ENCODE measurements around the gene TUBB6. TPM values are rescaled to one million over a fixed set of nuclear protein-coding genes. Genes with fewer than 3 reads are reported as not detected.

TUBB6 gene
- total RNA-seq, 4 donors from 2014 or later: 61.0 to 164 (median 108) TPM

GRCh38 chr18:12340945-12341660, 33.1 kb downstream of the TUBB6 start:
- in situ Hi-C loops (cut with MboI; ENCODE audit: low pct_ligation_motif_present in 1 of 4, low pct_unique_long_range_greater_than_20kb in 1 of 4, low sequenced_read_pairs in 3 of 4) (no loop called here), intact Hi-C loops (cut with DNase I; ENCODE audit: low total_unique reads) (no loop called here)
- Histone ChIP-seq H3K9me3 (no peaks in the 10 kb centered on the region), H3K4me1 (no peaks in the 10 kb centered on the region), H3K27me3 (no peaks in the 10 kb centered on the region), H3K4me3 (no peak overlapping the region), H3K27ac (no peak overlapping the region), H3K36me3 (peaks cover 0 to 54% (median 22%) of the 10 kb centered on the region in 4 donors)
- DNase-seq: no peak
- 89 to 100% methylated on average over 3 to 5 of the region's 5 CpGs for WGBS, 2 donors (ENCODE audit: low coverage in 1 of 2)
- no peak for TF ChIP-seq EP300 (IDR thresholded peaks at IDR 0.05; ENCODE audit: low read depth)
- no peak for TF ChIP-seq POLR2A (IDR thresholded peaks at IDR 0.05)
- TF ChIP-seq POLR2AphosphoS5 (IDR thresholded peaks at IDR 0.05): no peak
- no peak for TF ChIP-seq CTCF (IDR thresholded peaks at IDR 0.05)

GRCh38 chr18:12342661-12343060, 34.6 kb downstream of the TUBB6 start:
- TF ChIP-seq CTCF (IDR thresholded peaks at IDR 0.05) (no peak), POLR2A (IDR thresholded peaks at IDR 0.05) (no peak), POLR2AphosphoS5 (IDR thresholded peaks at IDR 0.05) (no peak), EP300 (IDR thresholded peaks at IDR 0.05; ENCODE audit: low read depth) (no peak)
- 82 to 90% methylated on average over 2 to 4 of the region's 4 CpGs for WGBS, 2 donors (ENCODE audit: low coverage in 1 of 2)
- in situ Hi-C loops (cut with MboI; ENCODE audit: low pct_ligation_motif_present in 1 of 4, low pct_unique_long_range_greater_than_20kb in 1 of 4, low sequenced_read_pairs in 3 of 4): no loop called here
- no peaks in the 10 kb centered on the region for H3K4me1 ChIP-seq
- H3K27me3 ChIP-seq: no peaks in the 10 kb centered on the region
- DNase-seq: no peak
- H3K36me3 ChIP-seq: peaks cover 0 to 63% (median 29%) of the 10 kb centered on the region in 4 donors
- H3K27ac ChIP-seq: no peak overlapping the region
- no peaks in the 10 kb centered on the region for H3K9me3 ChIP-seq
- no peak overlapping the region for H3K4me3 ChIP-seq
- intact Hi-C loops (cut with DNase I; ENCODE audit: low total_unique reads): no loop called here

GRCh38 chr18:12345491-12346239, 37.6 kb downstream of the TUBB6 start:
- H3K27ac ChIP-seq: no peak overlapping the region
- intact Hi-C loops (cut with DNase I; ENCODE audit: low total_unique reads) (no loop called here), in situ Hi-C loops (cut with MboI; ENCODE audit: low pct_ligation_motif_present in 1 of 4, low pct_unique_long_range_greater_than_20kb in 1 of 4, low sequenced_read_pairs in 3 of 4) (no loop called here)
- no peak overlapping the region for H3K4me3 ChIP-seq
- WGBS, 2 donors (ENCODE audit: low coverage in 1 of 2): 86 to 89% methylated on average over 12 to 13 of the region's 13 CpGs
- H3K9me3 ChIP-seq: no peaks in the 10 kb centered on the region
- no peaks in the 10 kb centered on the region for H3K4me1 ChIP-seq
- no peak for DNase-seq
- peaks cover 0 to 85% (median 35%) of the 10 kb centered on the region in 4 donors for H3K36me3 ChIP-seq
- H3K27me3 ChIP-seq: no peaks in the 10 kb centered on the region
- TF ChIP-seq CTCF (IDR thresholded peaks at IDR 0.05) (no peak), POLR2A (IDR thresholded peaks at IDR 0.05) (no peak), EP300 (IDR thresholded peaks at IDR 0.05; ENCODE audit: low read depth) (no peak), POLR2AphosphoS5 (IDR thresholded peaks at IDR 0.05) (no peak)

GRCh38 chr18:12346240-12346565, 38.2 kb downstream of the TUBB6 start:
- intact Hi-C loops (cut with DNase I; ENCODE audit: low total_unique reads) (no loop called here), in situ Hi-C loops (cut with MboI; ENCODE audit: low pct_ligation_motif_present in 1 of 4, low pct_unique_long_range_greater_than_20kb in 1 of 4, low sequenced_read_pairs in 3 of 4) (no loop called here)
- TF ChIP-seq POLR2A (IDR thresholded peaks at IDR 0.05) (no peak), CTCF (IDR thresholded peaks at IDR 0.05) (no peak), POLR2AphosphoS5 (IDR thresholded peaks at IDR 0.05) (no peak), EP300 (IDR thresholded peaks at IDR 0.05; ENCODE audit: low read depth) (no peak)
- Histone ChIP-seq H3K27me3 (no peaks in the 10 kb centered on the region), H3K4me3 (no peak overlapping the region), H3K4me1 (no peaks in the 10 kb centered on the region), H3K9me3 (no peaks in the 10 kb centered on the region), H3K27ac (no peak overlapping the region), H3K36me3 (peaks cover 0 to 90% (median 36%) of the 10 kb centered on the region in 4 donors)
- WGBS, 2 donors (ENCODE audit: low coverage in 1 of 2): 92 to 98% methylated on average over 7 of the region's 7 CpGs
- no peak for DNase-seq

All from transverse colon (tissue), 4 donors.